B cell (primary cell): ENCODE measurements around the gene HPD. TPM values are rescaled to one million over a fixed set of nuclear protein-coding genes. Genes with fewer than 3 reads are reported as not detected.

ENCODE experiments used
- ATAC-seq: fragments of 200-7000 bp; cut with Tn5 transposase; one replicate; pipeline ENCODE4 v1.10.0; 2021; ENCODE audit warnings: low read depth, mild to moderate bottlenecking, moderate number of reproducible peaks, moderate library complexity
- CTCF ChIA-PET: fragments of 350-600 bp; sonication (Branson Sonifier 250); formaldehyde crosslinking; loops from one replicate; lab custom pipeline; 2021; ENCODE audit warnings: antibody characterized with exemption, inconsistent platforms; lab: Charles Lee
- POLR2A ChIA-PET: fragments of 350-600 bp; sonication (Branson Sonifier 250); formaldehyde crosslinking; loops from one replicate; lab custom pipeline; 2021; ENCODE audit warnings: antibody characterized with exemption; lab: Charles Lee
- DNase-seq: peaks from one replicate; pipeline ENCODE4 v3.0.0; 2013
- H2AFZ ChIP-seq: 2 replicates; pipeline ENCODE4 v1.6.1; 2012; ENCODE audit warnings: mild to moderate bottlenecking, low read depth, low read length; ENCODE audit not compliant: insufficient read depth, poor library complexity, severe bottlenecking
- H3K27ac ChIP-seq, 2 donors: 1 replicate in 1 of 2; 2 replicates in 1 of 2; pipeline ENCODE4 v1.5.1; 2012 to 2013; ENCODE audit warnings: low read length in 2 of 2, mild to moderate bottlenecking in 2 of 2, moderate library complexity in 1 of 2
- H3K27me3 ChIP-seq, 4 experiments: fragments of 200-600 bp in 1 of 4; sonication (generic) in 1 of 4; replicated peaks in 1 of 4; 1 replicate in 2 of 4; 2 replicates in 2 of 4; pipeline versions ENCODE4 v1.6.1 to v1.7.0; 2013 to 2016; ENCODE audit warnings: low read length in 3 of 4, mild to moderate bottlenecking in 2 of 4, mixed read lengths in 1 of 4, moderate library complexity in 1 of 4; ENCODE audit not compliant: insufficient read depth in 4 of 4, control insufficient read depth in 3 of 4; ENCODE audit errors: control extremely low read depth in 1 of 4
- H3K36me3 ChIP-seq, 2 experiments: replicated peaks in 1 of 2; 1 replicate in 1 of 2; 2 replicates in 1 of 2; pipeline versions ENCODE4 v1.6.1 to v1.7.1; 2013; ENCODE audit warnings: low read length in 1 of 2; ENCODE audit not compliant: insufficient read depth in 2 of 2, control insufficient read depth in 1 of 2; ENCODE audit errors: control extremely low read depth in 1 of 2, extremely low read depth in 1 of 2
- H3K4me1 ChIP-seq, 2 donors: fragments of 200-600 bp in 1 of 2; sonication (generic) in 1 of 2; 1 replicate in 1 of 2; 2 replicates in 1 of 2; pipeline versions ENCODE4 v1.5.1 to v1.6.1; 2013 to 2017; ENCODE audit warnings: low read length in 2 of 2; ENCODE audit not compliant: control insufficient read depth in 2 of 2, insufficient read depth in 2 of 2
- H3K4me2 ChIP-seq: replicated peaks from 2 replicates; pipeline ENCODE3; 2012; ENCODE audit warnings: mild to moderate bottlenecking, low read depth, low read length; ENCODE audit not compliant: poor library complexity, severe bottlenecking
- H3K4me3 ChIP-seq, 5 experiments: fragments of 200-600 bp in 1 of 5; sonication (generic) in 1 of 5; 1 replicate in 3 of 5; 2 replicates in 2 of 5; pipeline versions ENCODE4 v1.5.1 to v1.7.0; 2011 to 2016; ENCODE audit warnings: low read length in 4 of 5, mild to moderate bottlenecking in 4 of 5, low read depth in 2 of 5, control low read depth in 1 of 5, moderate library complexity in 1 of 5; ENCODE audit not compliant: insufficient read depth in 1 of 5; ENCODE audit errors: control extremely low read depth in 1 of 5, extremely low read depth in 1 of 5
- H3K79me2 ChIP-seq: fragments of 200-600 bp; sonication (generic); one replicate; pipeline ENCODE4 v1.6.0; 2016; ENCODE audit warnings: low read length; ENCODE audit not compliant: control insufficient read depth, insufficient read depth
- H3K9ac ChIP-seq: fragments of 200-600 bp; sonication (generic); 2 replicates; pipeline ENCODE4 v1.6.1; 2017; ENCODE audit warnings: mild to moderate bottlenecking, low read length, moderate library complexity
- H3K9me3 ChIP-seq, 3 donors: one replicate each; pipeline versions ENCODE4 v1.6.1 to v1.7.1; 2013; ENCODE audit warnings: low read length in 2 of 3; ENCODE audit not compliant: control insufficient read depth in 2 of 3, insufficient read depth in 1 of 3; ENCODE audit errors: control extremely low read depth in 1 of 3
- H4K20me1 ChIP-seq: 2 replicates; pipeline ENCODE4 v1.6.0; 2012; ENCODE audit warnings: mild to moderate bottlenecking, low read length; ENCODE audit not compliant: insufficient read depth, control insufficient read depth, poor library complexity, severe bottlenecking
- H3K27ac Mint-ChIP-seq: one replicate; pipeline ENCODE4 v1.8.0; 2021; ENCODE audit warnings: mixed read lengths
- H3K27me3 Mint-ChIP-seq: one replicate; pipeline ENCODE4 v1.8.0; 2021; ENCODE audit warnings: mixed read lengths
- H3K4me1 Mint-ChIP-seq: one replicate; pipeline ENCODE4 v1.8.0; 2021; ENCODE audit warnings: mixed read lengths
- H3K4me3 Mint-ChIP-seq: one replicate; pipeline ENCODE4 v1.8.0; 2021; ENCODE audit warnings: mixed read lengths
- H3K9me3 Mint-ChIP-seq: one replicate; pipeline ENCODE4 v1.8.0; 2022; ENCODE audit warnings: mixed read lengths; ENCODE audit not compliant: insufficient read depth
- EZH2 ChIP-seq: IDR thresholded peaks from 2 replicates; pipeline ENCODE4 v1.6.1; 2012; ENCODE audit warnings: borderline replicate concordance, low read depth, mild to moderate bottlenecking, moderate library complexity, low read length; ENCODE audit not compliant: insufficient read depth, poor library complexity, severe bottlenecking
- WGBS: methylation state at CpG from one replicate; pipeline ENCODE4 v1.1.5; 2013; ENCODE audit warnings: missing lambda C conversion rate; ENCODE audit not compliant: insufficient coverage; 5-methylcytosine and 5-hydroxymethylcytosine counted together
- intact Hi-C: fragments of 100-400 bp; cut with micrococcal nuclease; formaldehyde crosslinking; loops from one replicate; pipeline ENCODE4 v1.10.0; 2022
- polyA minus RNA-seq: library from RNA; depleted of rRNA, polyadenylated mRNA; stranded (reverse); fragments of >200 nt; gene quantifications from 2 replicates; pipeline ENCODE4 v1.2.3, GENCODE V29; 2012
- polyA plus RNA-seq: library from polyadenylated mRNA; depleted of rRNA; stranded (reverse); fragments of >200 nt; gene quantifications from 2 replicates; pipeline ENCODE4 v1.2.3, GENCODE V29; 2012
- total RNA-seq, 2 donors: library from RNA; stranded (reverse); fragments of 120-200 nt in 1 of 2; gene quantifications; 1 replicate in 1 of 2; 2 replicates in 1 of 2; pipeline versions ENCODE4 v1.2.3 to v1.2.4, GENCODE V29; 2013 to 2022
- TF ChIP-seq, protein P1 (sequence below): fragments of 200-600 bp; IDR thresholded peaks from one replicate; pipeline ENCODE4 v1.8.0; 2022; ENCODE audit warnings: antibody characterized with exemption, mild to moderate bottlenecking

HPD gene
- total RNA-seq (not detected in 2 replicates), polyA plus RNA-seq (not detected in 2 replicates), polyA minus RNA-seq (not detected in 2 replicates)
- total RNA-seq (2013), result not detected

DNA sequence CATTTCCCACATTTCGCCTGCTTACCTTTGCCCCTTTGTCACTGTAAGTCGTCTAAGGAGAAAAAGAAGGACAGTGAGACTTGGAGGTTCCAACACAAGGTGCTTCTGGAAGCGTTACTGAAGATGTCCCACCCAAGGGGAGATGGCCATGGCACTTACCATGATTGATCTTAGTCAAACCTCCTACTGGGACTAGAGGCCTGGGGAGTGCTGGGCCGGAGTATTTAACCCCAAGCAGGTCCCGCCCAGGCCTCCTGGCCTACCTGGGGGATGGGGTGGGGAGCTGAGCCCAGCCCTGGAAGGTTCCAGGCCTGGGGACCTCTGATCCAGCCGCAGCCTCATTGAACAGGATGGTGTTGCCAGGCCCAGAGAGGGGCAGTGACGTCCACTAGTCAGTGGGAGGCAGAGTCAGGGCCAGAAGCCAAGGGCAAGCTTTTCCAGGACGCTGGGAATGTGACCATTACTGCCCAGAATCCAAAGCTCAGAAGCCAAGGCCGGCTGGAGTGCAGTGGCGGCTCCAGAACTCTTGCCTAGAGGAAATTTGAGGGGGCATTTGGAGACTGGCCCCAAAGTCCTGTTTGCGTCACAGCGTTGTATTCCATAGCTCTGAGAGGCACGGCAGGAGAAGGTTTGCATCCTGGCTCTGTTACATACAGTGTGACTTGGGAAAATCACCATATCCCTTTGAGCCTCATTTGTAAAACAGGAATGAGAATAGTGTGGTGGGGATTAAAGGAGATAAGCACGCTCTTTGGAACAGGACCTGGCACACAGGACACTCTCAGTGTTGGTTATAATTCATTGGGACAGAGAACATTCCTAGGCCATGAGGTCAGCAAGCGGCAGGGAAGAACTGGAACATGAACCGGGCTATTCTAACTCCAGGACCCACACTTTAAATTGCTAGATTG, at the start of gene HPD:
Gene HPD, minus strand, starts transcription at position 198 of the 911 bp plus-strand sequence. Its CDS starts 36 bp downstream, at position 162.
- intact Hi-C loops, result no loop called here
- ChIA-PET CTCF (interaction anchor here (0.6 kb wide), 1 partner anchor 33 kb away, joined by 3 read pairs; no protein-coding TSS in a partner anchor), POLR2A (no interaction called here)
- H3K27me3 Mint-ChIP-seq, result no peaks in the 10 kb centered on the region
- Histone ChIP-seq H4K20me1 (no peaks in the 10 kb centered on the region), H3K27me3 (no peaks in the 10 kb centered on the region), H3K27ac (no peak within 1 kb of the TSS), H3K4me1 (peaks cover 6 to 25% of the 10 kb centered on the region in 2 donors), H3K9ac (no peak within 1 kb of the TSS), H2AFZ (no peak within 1 kb of the TSS), H3K79me2 (no peaks in the 10 kb centered on the region), H3K4me2 (no peak within 1 kb of the TSS), H3K4me3 (no peak within 1 kb of the TSS), H3K9me3 (no peaks in the 10 kb centered on the region), H3K36me3 (no peaks in the 10 kb centered on the region)
- no peak within 1 kb of the TSS for H3K27ac Mint-ChIP-seq
- H3K9me3 Mint-ChIP-seq, result no peaks in the 10 kb centered on the region
- peaks cover 11% of the 10 kb centered on the region for H3K4me1 Mint-ChIP-seq
- ATAC-seq, result no peak
- TF ChIP-seq EZH2, result no peak
- TF ChIP-seq, protein P1, sequence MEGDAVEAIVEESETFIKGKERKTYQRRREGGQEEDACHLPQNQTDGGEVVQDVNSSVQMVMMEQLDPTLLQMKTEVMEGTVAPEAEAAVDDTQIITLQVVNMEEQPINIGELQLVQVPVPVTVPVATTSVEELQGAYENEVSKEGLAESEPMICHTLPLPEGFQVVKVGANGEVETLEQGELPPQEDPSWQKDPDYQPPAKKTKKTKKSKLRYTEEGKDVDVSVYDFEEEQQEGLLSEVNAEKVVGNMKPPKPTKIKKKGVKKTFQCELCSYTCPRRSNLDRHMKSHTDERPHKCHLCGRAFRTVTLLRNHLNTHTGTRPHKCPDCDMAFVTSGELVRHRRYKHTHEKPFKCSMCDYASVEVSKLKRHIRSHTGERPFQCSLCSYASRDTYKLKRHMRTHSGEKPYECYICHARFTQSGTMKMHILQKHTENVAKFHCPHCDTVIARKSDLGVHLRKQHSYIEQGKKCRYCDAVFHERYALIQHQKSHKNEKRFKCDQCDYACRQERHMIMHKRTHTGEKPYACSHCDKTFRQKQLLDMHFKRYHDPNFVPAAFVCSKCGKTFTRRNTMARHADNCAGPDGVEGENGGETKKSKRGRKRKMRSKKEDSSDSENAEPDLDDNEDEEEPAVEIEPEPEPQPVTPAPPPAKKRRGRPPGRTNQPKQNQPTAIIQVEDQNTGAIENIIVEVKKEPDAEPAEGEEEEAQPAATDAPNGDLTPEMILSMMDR, result no peak
- no peak within 1 kb of the TSS for H3K4me3 Mint-ChIP-seq
- 87% methylated on average over 6 of the region's 16 CpGs for WGBS
- no peak for DNase-seq

GRCh38 chr12:121905746-121906145, 47.1 kb upstream of the HPD start:
- no peaks in the 10 kb centered on the region for H3K4me1 Mint-ChIP-seq
- Histone ChIP-seq H3K36me3 (peaks cover 22 to 47% of the 10 kb centered on the region in 2 experiments), H3K9me3 (no peaks in the 10 kb centered on the region), H3K4me1 (no peaks in the 10 kb centered on the region), H3K27me3 (no peaks in the 10 kb centered on the region), H3K4me3 (no peak overlapping the region), H2AFZ (no peak overlapping the region), H3K79me2 (no peaks in the 10 kb centered on the region), H4K20me1 (no peaks in the 10 kb centered on the region), H3K9ac (no peak overlapping the region), H3K4me2 (no peak overlapping the region), H3K27ac (no peak overlapping the region)
- no peaks in the 10 kb centered on the region for H3K9me3 Mint-ChIP-seq
- H3K4me3 Mint-ChIP-seq, result no peak overlapping the region
- CTCF ChIA-PET, result interaction anchor here (1.9 kb wide), 1 partner anchor 217 kb away, joined by 5 read pairs; no protein-coding TSS in a partner anchor
- intact Hi-C loops, result no loop called here
- WGBS, result no CpG with 5 or more reads among the region's 4 CpGs
- no peak for TF ChIP-seq EZH2
- TF ChIP-seq, protein P1, result no peak
- DNase-seq (no peak), ATAC-seq (no peak)
- no peak overlapping the region for H3K27ac Mint-ChIP-seq
- no peaks in the 10 kb centered on the region for H3K27me3 Mint-ChIP-seq
- POLR2A ChIA-PET, result no interaction called here
